DMS53 (cell line): ENCODE measurements around the gene TDP1.

ENCODE experiments used
- DNase-seq: peaks from one replicate; lab custom pipeline; 2025; lab: John Stamatoyannopoulos, UW

Gene TDP1

DNA sequence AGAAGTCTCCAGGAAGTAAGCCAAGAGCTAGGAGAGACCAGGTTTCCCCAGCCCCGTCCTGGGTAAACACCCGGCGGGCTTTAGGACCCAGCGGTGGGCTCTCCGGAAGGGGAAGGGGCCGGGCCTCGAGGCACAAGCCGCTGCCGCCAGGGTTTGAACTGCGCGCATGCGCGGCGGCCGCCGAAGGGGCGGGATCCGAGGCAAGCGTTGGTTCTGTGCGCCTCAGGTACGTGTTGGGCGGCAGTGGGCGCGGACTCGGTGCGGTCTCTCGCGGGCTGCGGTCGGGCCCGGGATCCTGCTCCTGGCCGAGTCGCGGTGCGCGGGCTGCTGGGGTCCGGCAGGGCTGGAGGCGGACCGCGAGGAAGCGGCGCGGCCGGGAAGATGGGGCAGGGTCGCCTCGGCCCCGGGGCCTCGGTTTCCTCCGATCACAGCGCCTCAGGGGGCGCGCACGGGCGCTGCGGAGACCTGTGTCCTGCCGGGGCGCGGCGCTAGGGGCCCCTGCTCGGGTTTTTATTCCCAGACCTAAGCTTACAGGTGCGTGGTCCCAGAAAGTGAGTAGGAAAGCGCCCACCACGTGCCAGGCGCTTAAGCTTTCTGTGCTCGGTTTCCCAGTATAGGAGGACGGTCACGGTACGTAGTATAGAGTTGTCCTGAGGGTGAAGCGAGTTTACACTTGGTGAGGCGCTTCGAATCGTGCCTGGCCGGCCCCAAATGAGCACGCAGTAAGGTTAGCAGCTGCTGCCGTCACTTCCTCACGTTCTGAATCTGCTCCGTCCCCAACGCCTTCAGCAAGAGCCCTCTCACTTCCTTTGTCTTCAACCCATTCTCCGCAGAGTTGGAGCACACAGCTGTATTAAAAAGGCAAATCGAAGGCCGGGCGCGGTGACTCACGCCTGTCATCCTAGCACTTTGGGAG is at the start of gene TDP1:
TDP1 (plus strand) TSS at position 183 of the 916 bp plus-strand sequence. CDS start 7,188 bp downstream, outside the sequence.
- DNase-seq, result peak; percentile 96

DNA sequence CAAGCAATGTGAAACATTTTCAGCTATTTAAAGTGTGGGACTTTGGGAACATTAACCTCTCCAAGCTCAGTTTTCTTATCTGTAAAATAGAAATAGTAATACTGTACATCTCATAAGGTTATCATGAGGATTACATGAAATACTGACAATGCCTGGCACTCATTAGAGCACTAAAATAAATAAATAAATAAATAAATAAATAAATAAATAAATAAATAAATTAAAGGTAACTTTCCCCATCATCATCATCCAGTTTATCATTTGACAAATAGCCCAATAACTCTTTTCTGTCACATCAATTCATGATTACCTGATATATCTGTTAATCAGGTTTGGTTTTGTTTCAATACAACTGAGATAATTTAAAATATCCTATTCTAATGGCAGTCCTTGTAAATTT is 49.7 kb upstream of the TDP1 start:
- DNase-seq, result no peak

DNA sequence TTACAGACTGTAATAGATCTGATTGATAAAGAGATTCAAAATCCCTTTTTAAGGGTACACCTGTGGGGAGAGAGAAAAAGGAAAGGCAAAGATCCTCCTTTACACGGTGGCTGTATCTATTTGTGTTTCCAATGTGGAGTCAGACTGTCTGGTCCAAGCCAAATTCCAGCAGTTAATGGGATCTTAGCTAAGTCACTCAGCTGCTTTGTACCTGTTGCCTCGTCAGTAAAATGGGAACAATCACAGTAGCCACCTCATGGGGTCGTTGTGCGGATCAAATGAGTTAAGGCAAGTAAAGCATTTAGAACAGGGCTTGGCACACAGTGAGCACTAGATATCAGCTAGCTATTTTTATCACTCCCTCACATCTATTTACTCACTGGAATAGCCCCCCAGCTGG is 48.1 kb upstream of the TDP1 start:
- no peak for DNase-seq

DNA sequence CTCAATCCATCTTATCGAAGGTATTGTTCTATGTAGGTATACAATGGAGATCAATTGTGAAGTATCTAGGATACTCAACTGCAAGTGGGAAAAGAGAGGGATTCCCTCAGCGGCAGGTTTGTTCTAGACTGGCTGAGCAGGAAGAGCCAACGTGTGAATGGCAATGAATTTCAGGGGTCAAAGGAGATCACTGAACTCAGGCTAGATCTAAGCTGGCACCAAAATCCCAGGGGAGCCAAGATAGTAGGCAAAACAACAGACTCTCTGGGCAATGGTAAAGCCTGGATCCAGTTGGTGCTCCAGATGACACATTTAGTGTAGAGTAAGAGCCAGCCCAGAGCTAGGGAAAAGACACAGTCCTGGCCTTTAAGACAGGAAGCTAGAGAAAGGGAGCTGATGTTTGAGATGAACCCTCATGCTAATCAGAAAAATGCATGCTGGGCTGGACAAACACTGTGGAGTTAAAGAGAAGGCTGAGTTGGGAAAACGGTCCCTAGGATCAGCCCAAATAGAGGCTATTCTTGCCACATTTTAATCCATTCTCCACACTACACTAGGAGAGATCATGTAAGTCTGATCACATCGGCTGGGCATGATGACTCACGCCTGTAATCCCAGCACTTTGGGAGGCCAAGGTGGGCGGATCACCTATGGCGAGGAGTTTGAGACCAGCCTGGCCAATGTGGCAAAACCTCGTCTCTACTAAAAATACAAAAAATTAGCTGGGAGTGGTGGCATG is 46.8 kb upstream of the TDP1 start:
- no peak for DNase-seq

DNA sequence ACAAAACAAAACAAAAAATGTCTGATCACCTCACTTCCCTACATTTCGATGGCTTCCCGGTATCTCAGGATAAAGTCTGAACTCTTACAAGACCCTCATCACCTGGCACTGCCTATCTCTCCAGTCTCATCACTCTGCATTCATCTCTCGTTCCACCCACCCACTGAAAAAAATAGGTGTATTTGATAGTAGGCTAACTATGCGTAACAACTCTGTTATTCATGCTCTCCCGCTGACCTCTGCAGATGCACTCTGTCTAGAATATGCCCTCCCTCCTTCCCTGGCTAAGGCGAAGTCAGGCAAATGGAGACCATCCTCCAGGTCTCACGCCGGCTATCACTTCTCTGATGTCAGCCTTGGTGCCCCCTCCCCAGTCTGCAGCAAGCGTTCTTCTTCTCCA is 46.1 kb upstream of the TDP1 start:
- no peak for DNase-seq

DNA sequence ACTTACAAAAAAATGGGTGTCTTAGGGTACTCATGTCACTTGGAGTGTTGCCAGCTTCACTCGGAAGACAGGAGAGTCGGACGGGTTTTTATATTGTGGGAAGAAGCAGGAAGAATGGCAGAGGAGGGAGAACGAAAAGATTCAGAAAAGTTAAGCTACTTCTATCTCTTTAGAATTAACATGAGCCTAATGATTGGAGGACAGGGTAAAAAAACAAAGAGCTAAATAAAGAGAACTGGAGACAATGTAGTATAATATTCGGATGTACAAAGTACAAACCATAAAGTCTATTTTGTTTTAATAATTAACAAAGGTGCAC is 45.1 kb upstream of the TDP1 start:
- DNase-seq, result no peak

DNA sequence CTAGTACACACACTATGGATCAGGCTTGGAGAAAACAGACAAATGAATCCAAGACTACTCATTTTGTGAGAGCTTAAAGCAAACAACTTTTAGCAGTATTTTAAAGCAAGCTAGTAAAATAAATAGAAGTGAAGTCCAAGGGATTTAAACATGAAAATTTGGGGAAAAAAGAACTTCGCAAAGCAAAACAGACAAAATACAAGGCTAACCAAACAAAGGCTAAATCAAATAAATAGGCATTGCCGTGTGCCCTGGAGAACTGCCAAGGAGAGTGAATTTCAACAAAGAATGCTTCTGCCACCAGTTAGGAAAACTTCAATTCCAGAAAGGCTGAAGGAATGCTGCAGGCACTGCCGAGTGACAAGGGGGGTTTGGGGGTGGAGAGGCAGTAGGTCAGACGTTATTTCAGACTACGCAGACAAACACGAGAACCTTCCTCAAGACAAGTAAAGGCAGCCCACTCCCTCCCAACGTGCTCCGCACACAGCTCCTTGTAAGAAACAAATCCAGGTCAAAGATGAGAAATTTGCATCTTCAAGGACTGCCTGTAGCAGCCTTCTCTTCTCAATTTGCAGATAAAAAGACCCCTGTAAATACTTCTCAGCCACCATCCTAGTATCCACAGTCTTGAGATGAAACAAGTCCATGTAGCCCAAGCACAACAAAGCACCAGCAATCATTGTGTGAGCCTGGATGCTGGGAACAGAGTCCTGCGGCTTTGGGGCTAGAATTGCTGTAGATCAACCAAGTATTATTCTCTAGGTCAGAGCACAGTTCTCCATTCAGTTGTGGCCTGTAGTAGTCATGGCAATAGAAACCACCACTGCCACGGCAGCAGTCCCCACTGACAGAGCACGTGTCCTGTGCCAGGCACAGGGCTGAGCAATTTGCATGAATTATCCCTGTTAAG is 44.5 kb upstream of the TDP1 start:
- no peak for DNase-seq

DNA sequence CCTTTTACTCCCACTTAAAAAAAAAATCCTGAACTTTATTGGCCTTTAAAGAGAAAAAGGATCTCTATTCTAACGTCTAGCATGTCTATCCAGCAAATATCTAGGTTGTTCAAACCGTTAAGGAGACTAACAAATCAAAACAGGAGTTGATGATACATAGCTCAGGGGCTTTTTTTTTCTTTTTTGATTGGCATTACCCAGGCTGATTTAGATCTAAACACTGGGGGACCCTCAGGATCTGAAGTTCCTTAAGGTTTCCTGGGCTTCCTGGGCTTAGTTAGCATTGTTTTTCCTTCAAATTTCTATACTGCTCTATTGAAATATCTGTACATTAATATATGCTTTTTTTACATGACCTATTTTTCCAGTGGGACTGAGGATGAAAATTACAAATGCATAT is 43.5 kb upstream of the TDP1 start:
- DNase-seq, result no peak

DNA sequence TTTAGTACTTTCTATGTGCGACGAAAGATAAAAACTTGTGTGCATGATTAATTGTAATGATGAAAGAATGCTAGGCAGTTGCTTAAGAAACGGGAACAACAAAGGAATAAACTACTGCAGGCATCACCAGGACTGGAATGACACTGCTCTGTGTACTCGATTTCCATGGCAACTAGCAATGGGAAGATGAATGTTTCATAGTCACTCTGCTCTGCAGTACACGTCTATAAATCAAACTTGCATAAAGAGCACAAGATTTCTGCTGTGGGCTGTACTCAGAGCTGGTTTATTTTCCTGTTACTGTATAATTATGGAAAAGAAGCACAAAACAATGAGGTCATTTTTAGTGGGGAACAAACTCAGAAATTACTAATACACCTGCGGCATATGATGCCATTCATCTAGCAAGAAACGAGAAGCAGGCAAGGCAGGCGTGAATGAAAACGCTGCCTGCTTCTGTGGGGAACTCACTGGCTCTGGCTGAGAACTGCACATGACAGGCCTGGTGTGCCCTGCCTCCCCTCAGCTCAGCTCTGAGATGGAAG is 43.0 kb upstream of the TDP1 start:
- DNase-seq, result peak; percentile 47

DNA sequence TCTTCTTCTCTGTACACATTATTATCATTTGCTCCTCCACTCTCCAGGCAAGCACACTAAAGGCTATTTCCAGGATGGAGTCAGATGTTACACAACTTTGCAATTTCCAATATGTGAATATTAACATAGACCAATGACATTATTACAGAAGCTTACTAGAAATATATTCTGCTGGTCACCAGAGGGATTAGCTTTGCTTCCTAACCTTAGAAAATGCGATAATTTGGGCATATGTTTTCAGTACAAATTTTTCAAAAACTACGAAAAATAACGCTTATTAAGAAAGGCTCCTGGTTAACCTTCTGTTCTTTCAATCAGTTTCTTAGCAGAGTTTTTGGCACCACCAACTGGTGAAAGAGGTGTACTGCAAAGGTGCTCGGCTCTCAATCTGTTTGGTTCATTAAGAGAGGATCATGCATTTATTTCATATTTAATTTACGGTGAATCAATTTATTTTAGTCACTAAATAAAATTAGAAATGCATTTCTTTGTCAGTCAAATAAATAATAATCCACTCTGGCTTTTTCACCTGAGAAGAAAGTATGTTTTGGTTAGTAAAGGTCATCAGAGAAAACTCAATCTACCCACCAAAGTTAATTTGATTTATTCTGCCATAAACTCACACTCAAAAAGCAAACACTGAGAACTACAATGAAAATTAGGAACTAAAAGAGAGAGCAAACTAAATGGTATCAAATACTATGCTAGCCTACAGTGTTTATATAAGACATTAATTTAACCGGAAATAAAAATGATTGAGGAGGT is 40.4 kb upstream of the TDP1 start:
- peak; percentile 69 for DNase-seq

DNA sequence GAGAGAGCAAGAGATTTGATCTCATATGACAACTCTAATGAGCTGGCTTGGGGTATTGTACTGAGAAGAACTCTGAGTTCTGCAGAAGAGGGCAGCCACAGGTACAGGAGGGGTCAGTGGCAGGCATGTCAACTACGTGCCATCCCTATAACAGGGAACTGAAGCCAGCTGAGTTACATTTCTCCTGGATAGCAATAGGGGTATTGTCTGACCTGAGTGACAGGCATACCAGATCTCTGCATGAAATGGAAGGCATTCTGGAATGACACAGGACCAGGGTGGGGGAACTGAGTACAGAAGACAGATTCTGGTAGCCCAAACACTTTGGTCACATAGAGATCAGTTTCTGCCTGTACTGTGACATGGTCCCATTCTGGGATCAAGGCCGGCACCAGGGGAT is 37.0 kb upstream of the TDP1 start:
- no peak for DNase-seq

DNA sequence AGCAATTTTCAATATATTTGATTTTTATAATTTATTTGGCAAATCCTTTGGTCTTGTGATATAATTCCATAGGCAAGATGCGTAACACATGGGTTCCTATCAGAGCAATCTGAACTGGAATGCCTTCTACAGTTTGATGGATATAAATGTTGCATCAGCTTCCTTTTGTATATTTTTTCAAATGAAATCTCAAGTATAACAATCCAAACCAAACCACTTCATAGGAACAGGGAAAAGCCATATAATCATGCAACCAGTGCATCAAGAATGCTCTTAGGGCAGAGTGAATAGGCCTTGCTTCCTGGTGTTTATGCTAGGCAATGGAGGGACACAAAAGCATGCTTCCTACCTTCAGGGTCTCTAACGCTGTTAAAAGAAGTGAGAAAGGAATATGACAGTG is 35.7 kb upstream of the TDP1 start:
- DNase-seq, result no peak

DNA sequence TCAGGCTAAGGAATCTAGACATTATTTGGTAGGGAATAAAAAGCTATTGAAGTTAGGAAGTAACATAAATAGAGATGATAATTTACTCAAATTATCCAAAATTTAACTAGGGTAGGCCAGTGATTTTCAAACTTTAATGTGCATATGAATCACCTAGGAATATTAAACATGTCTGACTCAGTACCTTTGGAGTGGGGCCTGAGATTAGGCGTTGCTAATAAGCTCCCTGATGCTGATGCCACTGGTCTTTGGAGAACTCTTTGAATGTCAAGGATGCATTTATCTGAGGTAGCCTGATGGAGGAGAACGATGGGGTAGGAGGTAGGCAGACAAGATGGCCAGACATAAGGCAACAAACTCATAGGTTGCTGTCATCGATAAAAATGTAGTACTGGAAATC is 34.4 kb upstream of the TDP1 start:
- no peak for DNase-seq

DNA sequence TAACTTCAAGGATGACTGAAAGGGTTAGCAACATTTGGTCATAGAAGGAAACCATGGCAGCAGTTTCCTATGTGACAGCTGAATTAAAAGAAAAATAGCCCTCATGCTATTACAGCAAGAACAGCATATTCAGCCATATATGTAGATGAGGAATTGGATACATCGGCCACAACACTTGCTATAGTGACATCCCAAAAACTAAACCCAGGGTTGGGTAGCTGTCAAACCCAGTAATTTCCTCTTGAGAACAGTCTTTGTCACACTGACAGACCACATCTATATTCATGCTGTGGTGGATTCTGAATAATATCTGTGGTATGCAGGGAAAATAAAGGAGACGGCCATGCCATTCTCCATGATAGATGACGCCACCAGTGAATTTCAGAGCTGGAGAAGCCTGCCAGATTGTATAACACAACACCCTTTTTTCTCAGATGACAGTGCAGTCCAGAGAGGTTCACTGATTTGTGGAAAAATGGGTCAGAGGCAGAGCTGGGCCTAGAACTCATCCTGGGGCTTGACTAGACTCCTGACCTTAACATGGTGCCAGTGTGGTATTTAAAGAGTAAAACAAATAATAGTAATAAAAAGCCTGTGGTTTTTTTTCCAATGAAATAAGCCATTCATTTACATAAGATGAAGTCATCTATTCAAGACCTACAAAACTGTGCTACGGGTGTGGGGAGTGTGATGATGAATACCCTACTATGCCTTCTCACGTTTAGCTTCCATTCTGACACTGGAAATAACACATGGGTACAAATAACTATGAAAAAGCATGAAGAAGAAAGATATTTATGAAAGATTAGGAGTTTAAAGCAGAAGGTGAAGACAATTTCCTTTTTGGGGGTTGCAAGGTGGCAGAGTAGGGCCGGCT is 33.5 kb upstream of the TDP1 start:
- no peak for DNase-seq

DNA sequence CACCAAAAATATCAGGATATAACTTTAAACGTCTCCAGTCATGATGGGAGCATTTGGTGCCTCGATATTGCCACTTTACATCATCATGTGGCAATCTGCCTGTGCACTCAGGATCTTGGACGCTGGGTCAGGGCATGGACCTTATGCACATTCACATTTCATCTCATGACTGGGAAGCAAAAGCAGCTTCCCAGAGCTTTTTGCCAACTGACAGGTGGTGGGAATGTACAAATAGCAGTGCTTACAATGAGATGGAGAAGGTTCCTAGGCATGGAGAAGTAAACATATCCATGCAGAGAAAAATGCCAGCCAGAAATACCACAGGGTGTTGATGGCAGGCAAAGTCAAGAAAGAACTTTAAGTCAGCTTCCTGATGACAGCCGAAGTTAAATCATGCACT is 31.5 kb upstream of the TDP1 start:
- DNase-seq, result no peak

DNA sequence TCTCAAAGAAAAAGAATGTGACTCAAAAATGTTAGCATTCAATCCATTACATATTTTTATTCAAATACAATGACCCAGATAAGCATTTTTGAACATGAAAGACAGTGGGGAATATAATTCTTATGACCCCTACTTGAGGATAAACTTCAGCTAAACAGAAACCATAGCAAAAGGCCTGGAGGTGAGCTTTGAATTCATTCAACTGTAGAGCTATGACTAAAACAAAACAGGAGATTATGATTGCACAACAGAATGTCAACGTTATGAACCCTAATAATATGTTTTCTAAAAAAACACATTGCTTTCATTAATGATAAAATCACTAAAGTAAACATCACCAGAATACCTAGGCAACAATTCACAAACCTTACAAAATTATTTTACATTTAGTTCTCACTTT is 29.0 kb upstream of the TDP1 start:
- DNase-seq, result no peak

DNA sequence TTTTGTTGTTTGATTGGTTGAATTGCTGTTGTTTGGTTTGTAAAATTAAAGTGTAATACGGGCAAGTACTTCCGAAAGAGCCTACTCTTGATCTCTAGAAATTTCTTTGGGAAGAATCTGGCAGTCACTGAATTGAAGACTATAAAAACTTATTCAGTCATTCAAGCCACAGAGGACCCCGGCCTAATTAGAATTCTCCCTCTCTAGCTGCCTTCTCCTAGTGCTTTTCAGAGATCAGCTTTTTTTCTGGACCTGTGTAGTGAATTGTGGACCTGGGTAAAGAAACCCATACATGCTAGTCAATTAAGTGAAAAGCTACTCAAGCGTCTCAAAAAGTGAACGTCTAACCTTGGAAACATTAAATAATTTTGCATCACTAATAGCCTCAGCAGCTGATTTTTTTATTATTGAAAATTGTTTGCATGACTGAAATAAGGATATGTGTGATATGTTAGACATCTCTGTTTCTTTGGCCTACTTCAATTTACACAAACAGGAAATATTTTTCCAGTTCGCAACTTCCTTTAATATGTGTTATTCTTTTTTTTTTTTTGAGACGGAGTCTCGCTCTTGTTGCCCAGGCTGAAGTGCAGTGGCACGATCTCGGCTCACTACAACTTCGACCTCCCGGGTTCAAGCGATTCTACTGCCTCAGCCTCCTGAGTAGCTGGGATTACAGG is 28.4 kb upstream of the TDP1 start:
- no peak for DNase-seq

DNA sequence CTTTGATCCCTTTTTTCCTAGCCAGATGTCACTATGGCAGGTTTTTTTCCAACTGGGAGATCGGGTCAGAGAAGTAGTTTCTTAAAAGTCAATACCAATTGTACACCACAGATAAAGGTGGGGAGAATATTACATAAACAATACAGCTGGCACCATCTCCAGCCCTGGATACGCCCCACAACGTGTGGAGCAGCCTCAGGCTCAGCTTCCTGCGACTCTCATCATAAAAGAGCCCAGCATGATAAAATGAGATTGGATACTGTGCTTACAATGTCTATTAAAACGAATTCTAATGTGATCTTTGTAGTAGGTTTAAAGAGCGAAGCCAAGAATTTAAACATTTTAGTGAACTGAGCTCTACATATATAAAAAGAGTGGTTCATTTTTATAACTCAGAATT is 22.7 kb upstream of the TDP1 start:
- DNase-seq, result no peak

DNA sequence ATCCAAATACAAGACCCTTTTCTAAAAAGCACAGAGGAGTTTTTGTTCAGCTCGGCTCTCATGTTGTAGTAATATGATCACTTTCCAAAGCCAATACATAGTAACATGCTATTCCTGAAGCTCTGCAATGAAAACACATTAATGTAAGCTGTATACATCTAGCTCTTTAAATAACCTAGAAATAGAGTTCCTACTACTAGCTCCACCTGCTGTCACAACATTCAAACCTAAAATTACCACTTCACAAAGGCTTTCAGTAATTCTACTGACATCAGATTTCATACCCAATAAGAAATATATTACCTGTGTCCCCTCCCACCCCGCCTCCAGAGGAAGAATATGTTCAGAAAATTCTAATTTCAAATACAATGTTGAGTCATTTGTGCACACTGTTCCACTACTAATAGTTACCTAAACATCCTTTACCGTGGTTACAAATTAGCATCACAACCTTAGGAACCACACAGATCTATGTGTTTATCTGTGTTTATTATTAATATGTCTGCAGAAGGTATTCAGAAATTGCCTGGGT is 19.0 kb upstream of the TDP1 start:
- peak; percentile 6 for DNase-seq
